Mononuclear cell (primary cell): Measurements from ENCODE around the gene MAN2B2. TPM values are rescaled to one million over a fixed set of nuclear protein-coding genes. Genes with fewer than 3 reads are reported as not detected.
"Not testable (repeated sequence)": the region's sequence is repeated elsewhere in the genome, so short reads cannot be mapped to it uniquely, and the experiment has no call there.

ENCODE experiments used
- H3K27me3 ChIP-seq: 2 replicates; pipeline ENCODE4 v1.6.0; 2011; ENCODE audit warnings: low read length, control low read depth; ENCODE audit not compliant: insufficient read depth
- H3K4me1 ChIP-seq: 2 replicates; pipeline ENCODE4 v1.5.1; 2011; ENCODE audit warnings: mild to moderate bottlenecking, low read length, control low read depth; ENCODE audit not compliant: insufficient read depth
- H3K4me3 ChIP-seq: 2 replicates; pipeline ENCODE4 v1.5.1; 2011; ENCODE audit warnings: mild to moderate bottlenecking, low read length, moderate library complexity
- H3K9me3 ChIP-seq: 2 replicates; pipeline ENCODE4 v1.5.1; 2011; ENCODE audit warnings: low read depth, mild to moderate bottlenecking, control low read depth, low read length
- total RNA-seq: library from RNA; depleted of rRNA; stranded (reverse); fragments of >200 nt; gene quantifications from one replicate; pipeline ENCODE4 v1.2.3, GENCODE V29; 2012

The MAN2B2 gene
- total RNA-seq, 1 donor = 16.7 TPM

DNA sequence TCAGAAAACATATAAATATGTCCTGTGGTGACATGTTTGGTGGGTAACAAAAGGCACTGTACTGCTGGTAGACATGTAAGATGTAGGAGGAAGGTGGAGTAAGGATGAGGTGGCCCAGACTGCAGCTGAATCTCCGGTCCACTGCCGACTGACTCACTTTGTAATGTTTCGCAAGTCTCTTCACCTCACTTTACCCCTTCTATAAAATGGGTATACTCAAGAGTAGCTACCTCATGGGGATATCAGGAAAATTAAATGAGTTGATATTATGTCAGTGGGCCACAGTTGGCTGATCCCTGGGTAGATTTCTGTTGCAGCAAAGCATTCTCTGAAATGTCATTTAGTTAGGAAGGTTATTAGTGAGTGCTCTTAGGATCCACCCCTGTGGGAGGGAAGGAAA is 87.6 kb downstream of the MAN2B2 start:
- Histone ChIP-seq H3K9me3 (no peaks in the 10 kb centered on the region), H3K4me1 (peaks cover 14% of the 10 kb centered on the region), H3K27me3 (peaks cover 55% of the 10 kb centered on the region), H3K4me3 (no peak overlapping the region)

GRCh38 chr4:6663596-6664393 is 88.8 kb downstream of the MAN2B2 start:
- H3K4me1 ChIP-seq = peaks cover 6% of the 10 kb centered on the region
- peaks cover 47% of the 10 kb centered on the region for H3K27me3 ChIP-seq
- H3K9me3 ChIP-seq = no peaks in the 10 kb centered on the region
- H3K4me3 ChIP-seq = no peak overlapping the region

DNA sequence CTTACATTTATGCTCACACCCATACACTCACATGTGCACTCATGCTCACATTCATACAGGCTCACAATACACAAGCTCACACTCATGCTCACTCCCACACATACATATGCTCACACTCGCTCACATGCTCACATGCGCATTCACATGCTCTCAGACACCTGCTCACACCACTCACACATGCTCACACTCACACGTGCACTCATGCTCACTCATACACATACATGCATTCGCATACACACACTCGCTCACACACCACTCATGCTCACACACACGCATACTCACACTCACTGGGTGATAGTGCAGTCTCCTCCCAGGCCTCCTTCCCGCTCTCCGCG is 90.3 kb downstream of the MAN2B2 start:
- Histone ChIP-seq H3K4me3 (no peak overlapping the region), H3K9me3 (no peaks in the 10 kb centered on the region), H3K4me1 (no peaks in the 10 kb centered on the region), H3K27me3 (peaks cover 33% of the 10 kb centered on the region)

DNA sequence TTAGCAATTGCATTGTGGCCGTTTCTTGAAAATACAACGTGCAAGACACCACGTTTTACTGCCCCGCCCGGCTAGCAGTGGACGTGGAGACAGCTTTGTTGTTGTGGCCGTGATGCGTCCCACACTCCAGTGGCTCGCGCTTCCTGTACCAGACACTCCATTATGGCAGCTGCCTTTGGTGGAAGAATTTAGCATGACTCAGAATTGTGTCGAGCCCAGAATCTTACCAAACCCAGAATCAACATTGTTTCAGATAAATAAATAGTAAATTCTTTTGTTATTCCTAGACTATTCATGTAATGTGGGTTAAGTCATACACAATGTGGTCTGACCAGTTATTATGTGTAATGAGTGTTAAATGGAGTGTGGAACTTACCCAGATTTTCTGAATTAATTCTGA is 93.4 kb downstream of the MAN2B2 start:
- H3K27me3 ChIP-seq = peaks cover 8% of the 10 kb centered on the region
- H3K9me3 ChIP-seq = no peaks in the 10 kb centered on the region
- H3K4me3 ChIP-seq = no peak overlapping the region

GRCh38 chr4:6671648-6672047 is 96.7 kb downstream of the MAN2B2 start:
- H3K27me3 ChIP-seq = no peaks in the 10 kb centered on the region
- H3K9me3 ChIP-seq = no peaks in the 10 kb centered on the region
- no peak overlapping the region for H3K4me3 ChIP-seq
- H3K4me1 ChIP-seq = peaks cover 25% of the 10 kb centered on the region

More for the DNA sequence above, 93.4 kb downstream of the MAN2B2 start:
- H3K4me1 ChIP-seq = no peaks in the 10 kb centered on the region

GRCh38 chr4:6672131-6672530 is 97.1 kb downstream of the MAN2B2 start:
- Histone ChIP-seq H3K27me3 (no peaks in the 10 kb centered on the region), H3K4me1 (peaks cover 30% of the 10 kb centered on the region), H3K4me3 (no peak overlapping the region), H3K9me3 (no peaks in the 10 kb centered on the region)

DNA sequence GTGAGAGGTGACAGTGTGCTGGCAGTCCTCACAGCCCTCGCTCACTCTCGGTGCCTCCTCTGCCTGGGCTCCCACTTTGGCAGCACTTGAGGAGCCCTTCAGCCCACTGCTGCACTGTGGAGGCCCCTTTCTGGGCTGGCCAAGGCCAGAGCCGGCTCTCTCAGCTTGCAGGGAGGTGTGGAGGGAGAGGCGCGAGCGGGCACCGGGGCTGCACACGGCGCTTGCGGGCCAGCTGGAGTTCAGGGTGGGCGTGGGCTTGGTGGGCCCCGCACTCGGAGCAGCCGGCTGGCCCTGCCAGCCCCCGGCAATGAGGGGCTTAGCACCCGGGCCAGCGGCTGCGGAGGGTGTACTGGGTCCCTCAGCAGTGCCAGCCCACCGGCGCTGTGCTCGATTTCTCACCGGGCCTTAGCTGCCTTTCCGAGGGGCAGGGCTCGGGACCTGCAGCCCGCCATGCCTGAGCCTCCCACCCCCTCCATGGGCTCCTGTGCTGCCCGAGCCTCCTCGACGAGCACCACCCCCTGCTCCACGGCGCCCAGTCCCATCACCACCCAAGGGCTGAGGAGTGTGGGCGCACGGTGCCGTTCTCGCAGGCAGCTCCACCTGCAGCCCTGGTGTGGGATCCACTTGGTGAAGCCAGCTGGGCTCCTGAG is 97.7 kb downstream of the MAN2B2 start:
- peaks cover 35% of the 10 kb centered on the region for H3K4me1 ChIP-seq
- H3K9me3 ChIP-seq, H3K27me3 ChIP-seq, H3K4me3 ChIP-seq: not testable (repeated sequence)

Other genes with a start within 250 kb of the MAN2B2 start
- gene PPP2R2C, start 102.6 kb upstream of the MAN2B2 start, total RNA-seq = not detected
- gene MRFAP1, start 65.5 kb downstream of the MAN2B2 start, total RNA-seq = 77.9 TPM
- 0.31 TPM for gene S100P, start 118.7 kb downstream of the MAN2B2 start, total RNA-seq
- 42.8 TPM for gene MRFAP1L1, start 134.7 kb downstream of the MAN2B2 start, total RNA-seq
- gene BLOC1S4, start 141.0 kb downstream of the MAN2B2 start, total RNA-seq = 12.8 TPM
- gene KIAA0232, start 207.5 kb downstream of the MAN2B2 start, total RNA-seq = 28.4 TPM